ENCODE results near the gene SLC25A47.

GRCh38 chr14:100293497-100294212 is 29.5 kb upstream of the SLC25A47 start:
- no peak for TF ChIP-seq CTCF (IDR thresholded peaks at IDR 0.05)
- no peak for TF ChIP-seq POLR2A (IDR thresholded peaks at IDR 0.05)
